A673 (cell line): ENCODE data around the gene FGGY. TPM values are rescaled to one million over a fixed set of nuclear protein-coding genes. Genes with fewer than 3 reads are reported as not detected.
"Not testable (repeated sequence)": the region's sequence is repeated elsewhere in the genome, so short reads cannot be mapped to it uniquely, and the experiment has no call there.

ENCODE experiments used
- BruUV-seq: library from RNA; stranded (reverse); fragments of 400-500 nt; replicated peaks from 2 replicates; lab custom pipeline; 2021; lab: Mats Ljungman, UMichigan
- CTCF ChIA-PET: fragments of 300-600 bp; sonication (Branson Sonifier 250); formaldehyde crosslinking; loops from one replicate; lab custom pipeline; 2022; ENCODE audit warnings: antibody characterized with exemption; lab: Charles Lee
- POLR2A ChIA-PET: fragments of 300-600 bp; sonication (Branson Sonifier 250); formaldehyde crosslinking; loops from one replicate; lab custom pipeline; 2022; ENCODE audit warnings: antibody characterized with exemption; ENCODE audit not compliant: low non-redundant PET; lab: Charles Lee
- DNase-seq: peaks from one replicate; pipeline ENCODE4 v3.0.0-alpha.2; 2015; ENCODE audit warnings: low spot score
- H3K27ac ChIP-seq: fragments of 200-600 bp; sonication (generic); 2 replicates; pipeline ENCODE4 v1.5.1; 2016; ENCODE audit warnings: mixed run types, low read depth, mild to moderate bottlenecking, mixed read lengths, antibody characterized with exemption, low read length; ENCODE audit not compliant: poor library complexity, severe bottlenecking
- H3K27me3 ChIP-seq: fragments of 200-600 bp; sonication (generic); replicated peaks from 2 replicates; pipeline ENCODE4 v1.6.1; 2017; ENCODE audit warnings: mixed run types, low read depth, mild to moderate bottlenecking, mixed read lengths, antibody characterized with exemption, low read length; ENCODE audit not compliant: insufficient read depth, poor library complexity
- H3K36me3 ChIP-seq: fragments of 200-600 bp; sonication (generic); 2 replicates; pipeline ENCODE4 v1.6.1; 2016; ENCODE audit warnings: mixed run types, mild to moderate bottlenecking, mixed read lengths, antibody characterized with exemption, low read length; ENCODE audit not compliant: insufficient read depth, poor library complexity, severe bottlenecking
- H3K4me1 ChIP-seq: fragments of 200-600 bp; sonication (generic); 2 replicates; pipeline ENCODE4 v1.6.1; 2017; ENCODE audit warnings: mixed run types, mild to moderate bottlenecking, mixed read lengths, antibody characterized with exemption, low read length; ENCODE audit not compliant: insufficient read depth, poor library complexity, severe bottlenecking
- H3K4me3 ChIP-seq: fragments of 200-600 bp; sonication (generic); 2 replicates; pipeline ENCODE4 v1.5.1; 2016; ENCODE audit warnings: low read depth, mixed run types, mild to moderate bottlenecking, mixed read lengths, low read length; ENCODE audit not compliant: poor library complexity, severe bottlenecking
- H3K9me3 ChIP-seq: fragments of 200-600 bp; sonication (generic); 2 replicates; pipeline ENCODE4 v1.6.1; 2016; ENCODE audit warnings: mixed run types, low read depth, mild to moderate bottlenecking, mixed read lengths, antibody characterized with exemption, low read length; ENCODE audit not compliant: poor library complexity, severe bottlenecking
- EZH2 ChIP-seq: fragments of 200-600 bp; sonication (generic); IDR thresholded peaks from 2 replicates; pipeline ENCODE4 v1.6.1; 2017; ENCODE audit warnings: borderline replicate concordance, low read depth, mild to moderate bottlenecking, mixed read lengths, antibody characterized with exemption, low read length; ENCODE audit not compliant: poor library complexity, severe bottlenecking
- intact Hi-C: fragments of 100-400 bp; cut with micrococcal nuclease; formaldehyde crosslinking; loops from one replicate; pipeline ENCODE4 v1.10.0; 2022; ENCODE audit not compliant: unreplicated experiment
- total RNA-seq: library from RNA; stranded (reverse); gene quantifications from 2 replicates; pipeline ENCODE4 v1.2.3, GENCODE V29; 2021
- TF ChIP-seq, protein P1 (sequence below): fragments of 300-800, 200-600 bp; sonication (generic); conservative IDR thresholded peaks from 2 replicates; pipeline ENCODE4 v1.5.1; 2017; ENCODE audit warnings: low read depth, mild to moderate bottlenecking, antibody characterized with exemption, low read length, moderate library complexity, mixed read lengths

FGGY gene
- total RNA-seq, 1 experiment from 2014 or later: 2.6 TPM

DNA sequence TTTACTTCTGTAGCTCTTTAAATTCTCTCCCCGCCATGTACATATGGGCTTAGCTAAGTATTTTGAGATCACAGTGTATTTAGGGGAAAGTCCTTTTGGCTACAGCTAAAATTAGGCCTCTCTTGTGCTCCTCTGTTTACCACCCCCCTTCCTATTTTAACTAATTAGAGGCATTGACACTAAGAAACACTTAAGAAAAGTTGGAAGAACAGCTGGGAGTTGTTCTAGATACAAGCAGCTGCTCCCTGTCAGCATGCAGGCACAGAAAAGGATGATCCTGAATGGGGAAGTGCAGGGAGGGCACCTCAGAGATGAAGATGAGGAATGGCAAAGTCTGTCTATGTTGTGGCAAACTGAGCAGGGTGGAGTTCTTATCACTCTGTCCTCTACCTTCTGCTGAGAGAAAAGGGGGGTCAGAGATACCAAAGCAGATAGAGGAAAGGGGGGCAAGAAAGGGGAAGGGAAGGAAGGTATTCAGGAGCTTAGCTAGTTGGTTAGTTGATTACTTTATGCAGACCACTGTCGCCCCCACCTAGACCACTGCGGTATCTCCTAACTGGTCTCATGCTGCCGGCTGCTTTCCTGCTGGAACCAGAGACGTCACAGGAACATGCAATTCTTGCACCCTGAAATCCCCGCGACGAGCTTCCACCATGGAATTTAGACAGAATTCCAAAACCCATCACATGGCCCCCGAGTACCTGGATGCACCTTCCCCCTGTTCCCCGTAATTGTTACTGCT is 435.5 kb downstream of the FGGY start:
- intact Hi-C loops: no loop called here
- peaks cover 4% of the 10 kb centered on the region for H3K4me1 ChIP-seq
- H3K36me3 ChIP-seq: no peaks in the 10 kb centered on the region
- no peak for TF ChIP-seq EZH2
- TF ChIP-seq, protein P1, sequence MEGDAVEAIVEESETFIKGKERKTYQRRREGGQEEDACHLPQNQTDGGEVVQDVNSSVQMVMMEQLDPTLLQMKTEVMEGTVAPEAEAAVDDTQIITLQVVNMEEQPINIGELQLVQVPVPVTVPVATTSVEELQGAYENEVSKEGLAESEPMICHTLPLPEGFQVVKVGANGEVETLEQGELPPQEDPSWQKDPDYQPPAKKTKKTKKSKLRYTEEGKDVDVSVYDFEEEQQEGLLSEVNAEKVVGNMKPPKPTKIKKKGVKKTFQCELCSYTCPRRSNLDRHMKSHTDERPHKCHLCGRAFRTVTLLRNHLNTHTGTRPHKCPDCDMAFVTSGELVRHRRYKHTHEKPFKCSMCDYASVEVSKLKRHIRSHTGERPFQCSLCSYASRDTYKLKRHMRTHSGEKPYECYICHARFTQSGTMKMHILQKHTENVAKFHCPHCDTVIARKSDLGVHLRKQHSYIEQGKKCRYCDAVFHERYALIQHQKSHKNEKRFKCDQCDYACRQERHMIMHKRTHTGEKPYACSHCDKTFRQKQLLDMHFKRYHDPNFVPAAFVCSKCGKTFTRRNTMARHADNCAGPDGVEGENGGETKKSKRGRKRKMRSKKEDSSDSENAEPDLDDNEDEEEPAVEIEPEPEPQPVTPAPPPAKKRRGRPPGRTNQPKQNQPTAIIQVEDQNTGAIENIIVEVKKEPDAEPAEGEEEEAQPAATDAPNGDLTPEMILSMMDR: no peak
- H3K4me3 ChIP-seq: no peak overlapping the region
- ChIA-PET POLR2A (no interaction called here), CTCF (no interaction called here)
- DNase-seq: no peak
- H3K27me3 ChIP-seq: no peaks in the 10 kb centered on the region
- H3K9me3 ChIP-seq: peaks cover 8% of the 10 kb centered on the region
- BruUV-seq: no TSS peak
- no peak overlapping the region for H3K27ac ChIP-seq

- no peak overlapping the region for H3K4me3 ChIP-seq
- intact Hi-C loops: no loop called here
- DNase-seq: no peak
- TF ChIP-seq EZH2: no peak
- TF ChIP-seq, protein P1: no peak
- ChIA-PET POLR2A (no interaction called here), CTCF (no interaction called here)
- H3K4me1 ChIP-seq: peaks cover 8% of the 10 kb centered on the region
- H3K36me3 ChIP-seq: no peaks in the 10 kb centered on the region
- no TSS peak for BruUV-seq
- no peak overlapping the region for H3K27ac ChIP-seq
- H3K27me3 ChIP-seq: no peaks in the 10 kb centered on the region
- peaks cover 8% of the 10 kb centered on the region for H3K9me3 ChIP-seq
Observed at GRCh38 chr1:59733443-59734141, 436.7 kb downstream of the FGGY start.

DNA sequence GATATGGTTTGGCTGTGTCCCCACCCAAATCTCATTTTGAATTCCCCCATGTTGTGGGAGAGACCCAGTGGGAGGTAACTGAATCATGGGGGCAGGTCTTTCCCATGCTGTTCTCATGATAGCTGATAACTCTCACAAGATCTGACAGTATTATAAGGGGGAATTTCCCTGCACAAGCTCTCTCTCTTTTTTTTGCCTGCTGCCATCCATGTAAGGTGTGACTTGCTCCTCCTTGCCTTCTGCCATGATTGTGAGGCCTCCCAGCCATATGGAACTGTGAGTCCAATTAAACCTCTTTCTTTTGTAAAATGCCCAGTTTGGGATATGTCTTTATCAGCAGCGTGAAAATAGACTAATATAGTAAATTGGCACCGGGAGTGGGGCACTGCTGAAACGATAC is 439.0 kb downstream of the FGGY start:
- H3K27ac ChIP-seq, intact Hi-C loops, H3K27me3 ChIP-seq, CTCF ChIA-PET, H3K9me3 ChIP-seq, BruUV-seq, DNase-seq, H3K36me3 ChIP-seq, POLR2A ChIA-PET, H3K4me3 ChIP-seq, H3K4me1 ChIP-seq: not testable (repeated sequence)
